Endodermal cell (in vitro differentiated cells): ENCODE measurements around the gene LRRC74B. TPM values are rescaled to one million over a fixed set of nuclear protein-coding genes. Genes with fewer than 3 reads are reported as not detected.

ENCODE experiments used
- DNase-seq: peaks from one replicate; pipeline ENCODE4 v3.0.0-alpha.2; 2017
- H3K27ac ChIP-seq: 2 replicates; pipeline ENCODE4 v1.5.1; 2013; ENCODE audit warnings: mild to moderate bottlenecking, low read depth, low read length, moderate library complexity
- H3K27me3 ChIP-seq: 2 replicates; pipeline ENCODE4 v1.6.1; 2013; ENCODE audit warnings: mild to moderate bottlenecking, low read length, moderate library complexity; ENCODE audit not compliant: insufficient read depth, control insufficient read depth, poor library complexity, severe bottlenecking
- H3K36me3 ChIP-seq: 2 replicates; pipeline ENCODE4 v1.7.0; 2013; ENCODE audit warnings: mild to moderate bottlenecking, low read length, moderate library complexity; ENCODE audit not compliant: control insufficient read depth, insufficient read depth
- H3K4me1 ChIP-seq: one replicate; pipeline ENCODE4 v1.7.0; 2013; ENCODE audit warnings: low read length; ENCODE audit not compliant: control insufficient read depth, insufficient read depth
- H3K4me3 ChIP-seq: 2 replicates; pipeline ENCODE4 v1.5.1; 2013; ENCODE audit warnings: mild to moderate bottlenecking, low read length, moderate library complexity
- H3K9ac ChIP-seq: 2 replicates; pipeline ENCODE4 v1.6.1; 2013; ENCODE audit warnings: mild to moderate bottlenecking, low read length, moderate library complexity; ENCODE audit not compliant: poor library complexity, severe bottlenecking; ENCODE audit errors: extremely low read depth
- H3K9me3 ChIP-seq: 2 replicates; pipeline ENCODE4 v1.6.1; 2013; ENCODE audit warnings: mild to moderate bottlenecking, low read length, moderate library complexity; ENCODE audit not compliant: control insufficient read depth
- H3K27ac Mint-ChIP-seq: 2 replicates; pipeline ENCODE4 v1.8.0; 2020; ENCODE audit warnings: mixed read lengths
- H3K27me3 Mint-ChIP-seq: 2 replicates; pipeline ENCODE4 v1.8.0; 2021; ENCODE audit warnings: mild to moderate bottlenecking, mixed read lengths; ENCODE audit not compliant: insufficient read depth
- H3K36me3 Mint-ChIP-seq: 2 replicates; pipeline ENCODE4 v1.8.0; 2020; ENCODE audit warnings: low read depth, mixed read lengths
- H3K4me1 Mint-ChIP-seq: 2 replicates; pipeline ENCODE4 v1.8.0; 2020; ENCODE audit warnings: mixed read lengths
- H3K4me3 Mint-ChIP-seq: 2 replicates; pipeline ENCODE4 v1.8.0; 2020; ENCODE audit warnings: mild to moderate bottlenecking, moderate library complexity, mixed read lengths
- H3K9me3 Mint-ChIP-seq: 2 replicates; pipeline ENCODE4 v1.8.0; 2020; ENCODE audit warnings: mild to moderate bottlenecking, mixed read lengths
- WGBS, 2 experiments: methylation state at CpG; one replicate each; pipeline versions ENCODE4 v1.1.5 to v1.1.7; 2013; ENCODE audit warnings: missing lambda C conversion rate in 2 of 2, mixed read lengths in 1 of 2; ENCODE audit not compliant: insufficient coverage in 1 of 2, insufficient read length in 1 of 2; 5-methylcytosine and 5-hydroxymethylcytosine counted together
- total RNA-seq, 2 donors: library from RNA; stranded (reverse); fragmentation: NEBNext Ultra II Directional in 1 of 2; extraction: Animal tissue kit (Norgen Biotek cat#: 25700) in 1 of 2; gene quantifications; 2 replicates in 1 of 2; 3 replicates in 1 of 2; pipeline ENCODE4 v1.2.1, GENCODE V29; 2021
- TF ChIP-seq, protein P1 (sequence below): fragments of 200-600 bp; sonication (generic); conservative IDR thresholded peaks from 2 replicates; pipeline ENCODE4 v1.5.0; 2021; ENCODE audit warnings: antibody characterized with exemption, mild to moderate bottlenecking

LRRC74B gene
- total RNA-seq, 2 donors from 2014 or later = not detected

DNA sequence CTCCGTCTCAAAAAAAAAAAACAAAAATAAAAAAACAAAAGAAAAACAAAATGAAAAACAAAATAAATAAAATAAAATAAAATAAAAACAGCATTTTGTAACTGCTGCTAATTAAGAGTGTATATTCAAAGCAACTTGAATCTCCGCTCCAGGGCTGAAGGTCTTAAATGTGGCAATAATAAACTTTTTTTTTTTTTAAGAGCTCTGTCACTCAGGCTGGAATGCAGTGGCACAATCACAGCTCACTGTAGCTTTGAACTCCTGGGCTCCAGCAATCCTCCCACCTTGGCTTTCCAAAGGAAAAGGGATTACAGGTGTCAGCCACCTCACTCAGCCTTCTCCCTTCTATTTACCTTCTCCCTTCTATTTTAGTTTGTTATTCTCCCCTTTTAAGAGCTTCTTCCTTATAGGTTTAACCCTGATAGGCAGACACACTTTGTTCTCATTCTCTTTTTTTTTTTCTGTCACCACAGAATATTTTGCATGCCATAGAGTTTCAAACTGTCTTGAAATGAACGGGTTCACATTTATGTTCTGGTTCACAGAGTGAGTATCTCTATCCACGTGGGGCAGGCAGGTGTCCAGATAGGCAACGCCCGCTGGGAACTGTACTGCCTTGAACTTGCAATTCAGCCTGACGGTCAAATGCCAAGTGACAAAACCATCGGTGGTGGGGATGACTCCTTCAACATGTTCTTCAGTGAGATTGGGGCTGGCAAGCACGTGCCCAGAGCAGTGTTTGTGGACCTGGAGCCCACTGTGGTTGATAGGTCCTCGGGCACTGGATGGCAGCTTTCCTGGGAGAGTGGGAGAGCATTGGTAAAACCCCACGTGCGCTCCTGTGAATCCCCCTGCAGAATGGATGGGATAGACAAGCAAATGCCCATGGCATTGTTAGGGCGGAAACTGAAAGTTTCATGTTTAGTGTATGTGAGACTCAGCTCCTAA is 19.4 kb downstream of the LRRC74B start:
- no peak overlapping the region for H3K9ac ChIP-seq
- no peak overlapping the region for H3K4me3 Mint-ChIP-seq
- H3K27me3 ChIP-seq = no peaks in the 10 kb centered on the region
- no peak overlapping the region for H3K27ac Mint-ChIP-seq
- H3K36me3 Mint-ChIP-seq = no peaks in the 10 kb centered on the region
- H3K4me1 ChIP-seq = peaks cover 8% of the 10 kb centered on the region
- 80 to 83% methylated on average over 11 to 12 of the region's 13 CpGs for WGBS, 2 experiments
- H3K36me3 ChIP-seq = no peaks in the 10 kb centered on the region
- DNase-seq = peak; percentile 50
- H3K4me3 ChIP-seq = no peak overlapping the region
- TF ChIP-seq, protein P1, sequence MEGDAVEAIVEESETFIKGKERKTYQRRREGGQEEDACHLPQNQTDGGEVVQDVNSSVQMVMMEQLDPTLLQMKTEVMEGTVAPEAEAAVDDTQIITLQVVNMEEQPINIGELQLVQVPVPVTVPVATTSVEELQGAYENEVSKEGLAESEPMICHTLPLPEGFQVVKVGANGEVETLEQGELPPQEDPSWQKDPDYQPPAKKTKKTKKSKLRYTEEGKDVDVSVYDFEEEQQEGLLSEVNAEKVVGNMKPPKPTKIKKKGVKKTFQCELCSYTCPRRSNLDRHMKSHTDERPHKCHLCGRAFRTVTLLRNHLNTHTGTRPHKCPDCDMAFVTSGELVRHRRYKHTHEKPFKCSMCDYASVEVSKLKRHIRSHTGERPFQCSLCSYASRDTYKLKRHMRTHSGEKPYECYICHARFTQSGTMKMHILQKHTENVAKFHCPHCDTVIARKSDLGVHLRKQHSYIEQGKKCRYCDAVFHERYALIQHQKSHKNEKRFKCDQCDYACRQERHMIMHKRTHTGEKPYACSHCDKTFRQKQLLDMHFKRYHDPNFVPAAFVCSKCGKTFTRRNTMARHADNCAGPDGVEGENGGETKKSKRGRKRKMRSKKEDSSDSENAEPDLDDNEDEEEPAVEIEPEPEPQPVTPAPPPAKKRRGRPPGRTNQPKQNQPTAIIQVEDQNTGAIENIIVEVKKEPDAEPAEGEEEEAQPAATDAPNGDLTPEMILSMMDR = no peak
- no peaks in the 10 kb centered on the region for H3K9me3 ChIP-seq
- peaks cover 12% of the 10 kb centered on the region for H3K4me1 Mint-ChIP-seq
- no peaks in the 10 kb centered on the region for H3K27me3 Mint-ChIP-seq
- peaks cover 5% of the 10 kb centered on the region for H3K9me3 Mint-ChIP-seq
- H3K27ac ChIP-seq = no peak overlapping the region

DNA sequence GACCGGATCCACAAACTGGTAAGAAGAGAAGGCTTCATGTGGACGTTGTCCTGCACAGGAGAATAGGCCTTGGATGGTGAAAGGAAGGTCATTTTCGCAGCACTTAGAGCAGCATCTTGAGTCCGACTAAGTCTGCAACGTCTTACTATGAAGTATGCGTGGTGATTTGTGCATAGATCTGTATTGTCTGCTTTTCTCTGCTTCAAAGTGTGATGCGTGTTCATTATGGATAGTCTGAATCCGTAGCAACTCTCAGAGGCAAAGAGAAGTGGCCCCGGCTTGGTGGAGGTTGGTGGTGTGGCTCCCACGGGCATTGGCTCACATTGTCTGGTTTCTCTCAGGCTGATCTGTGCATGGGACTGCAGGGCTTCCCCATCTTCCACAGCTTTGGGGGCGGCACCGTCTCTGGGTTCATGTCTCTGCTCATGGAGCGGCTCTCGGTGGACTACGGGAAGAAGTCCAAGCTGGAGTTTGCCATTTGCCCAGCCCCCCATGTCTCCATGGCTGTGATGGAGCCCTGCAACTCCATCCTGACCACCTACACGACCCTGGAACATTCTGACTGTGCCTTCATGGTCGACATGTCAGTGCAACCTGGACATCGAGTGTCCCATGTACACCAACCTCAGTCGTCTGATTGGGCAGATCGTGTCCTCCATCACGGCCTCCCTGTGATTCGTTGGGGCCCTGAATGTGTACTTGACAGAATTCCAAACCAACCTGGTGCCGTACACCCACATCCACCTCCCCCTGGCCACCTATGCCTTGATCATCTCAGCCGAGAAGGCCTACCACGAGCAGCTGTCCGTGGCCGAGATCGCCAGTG is 21.5 kb downstream of the LRRC74B start:
- Histone ChIP-seq H3K27ac (no peak overlapping the region), H3K9me3 (no peaks in the 10 kb centered on the region), H3K4me3 (no peak overlapping the region), H3K36me3 (no peaks in the 10 kb centered on the region), H3K4me1 (peaks cover 8% of the 10 kb centered on the region), H3K27me3 (no peaks in the 10 kb centered on the region), H3K9ac (no peak overlapping the region)
- H3K4me3 Mint-ChIP-seq = no peak overlapping the region
- DNase-seq = peak; percentile 27
- H3K36me3 Mint-ChIP-seq = no peaks in the 10 kb centered on the region
- peaks cover 12% of the 10 kb centered on the region for H3K4me1 Mint-ChIP-seq
- peaks cover 1% of the 10 kb centered on the region for H3K27me3 Mint-ChIP-seq
- WGBS, 2 experiments = 90 to 91% methylated on average over 19 to 28 of the region's 28 CpGs
- H3K27ac Mint-ChIP-seq = no peak overlapping the region
- TF ChIP-seq, protein P1 = no peak
- H3K9me3 Mint-ChIP-seq = peaks cover 8% of the 10 kb centered on the region

DNA sequence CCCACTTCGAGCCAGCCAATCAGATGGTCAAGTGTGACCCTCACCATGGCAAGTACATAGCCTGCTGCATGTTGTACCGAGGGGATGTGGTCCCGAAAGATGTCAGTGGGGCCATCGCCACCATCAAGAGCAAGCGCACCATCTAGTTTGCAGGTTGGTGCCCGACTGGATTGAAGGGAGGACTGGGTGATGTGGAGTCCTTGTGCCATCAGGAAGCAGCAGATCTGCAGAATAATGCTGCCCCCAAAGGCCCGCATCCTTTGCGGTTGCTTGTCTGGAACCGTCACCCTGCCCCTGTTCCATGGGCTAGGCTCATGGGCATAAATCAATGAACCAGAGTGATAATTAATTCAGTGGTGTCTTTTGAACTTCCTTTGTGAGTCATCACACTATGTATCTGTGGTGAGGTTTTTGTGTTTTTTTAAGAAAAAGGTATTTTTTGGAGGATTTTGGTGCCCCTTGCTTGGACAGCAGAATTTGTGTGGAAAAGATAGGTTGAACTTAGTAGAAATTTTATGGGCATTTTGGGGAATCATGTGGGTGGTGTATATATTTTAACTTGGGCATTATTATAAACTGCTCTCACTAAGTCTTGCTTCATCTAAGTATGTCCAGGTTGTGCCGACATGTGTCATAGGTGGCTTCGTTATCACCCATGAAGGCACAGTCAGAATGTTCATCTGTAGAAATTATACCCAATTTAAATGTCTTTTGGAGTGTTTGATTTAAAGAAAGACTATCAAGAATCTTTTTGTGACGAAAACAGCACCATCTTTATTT is 22.3 kb downstream of the LRRC74B start:
- no peak for DNase-seq
- Mint-ChIP-seq H3K36me3 (no peaks in the 10 kb centered on the region), H3K4me1 (peaks cover 12% of the 10 kb centered on the region), H3K27ac (no peak overlapping the region), H3K4me3 (no peak overlapping the region), H3K9me3 (peaks cover 11% of the 10 kb centered on the region), H3K27me3 (peaks cover 5% of the 10 kb centered on the region)
- Histone ChIP-seq H3K4me3 (no peak overlapping the region), H3K4me1 (peaks cover 8% of the 10 kb centered on the region), H3K9ac (no peak overlapping the region), H3K36me3 (no peaks in the 10 kb centered on the region), H3K27ac (no peak overlapping the region), H3K9me3 (no peaks in the 10 kb centered on the region), H3K27me3 (no peaks in the 10 kb centered on the region)
- 93 to 94% methylated on average over 8 to 12 of the region's 12 CpGs for WGBS, 2 experiments
- TF ChIP-seq, protein P1 = no peak
